ENCODE measurements around the gene ALCAM.
A peak's percentile ranks its signal among the peaks of the same experiment; 100 is the strongest.
"Not testable (repeated sequence)": the region's sequence is repeated elsewhere in the genome, so short reads cannot be mapped to it uniquely, and the experiment has no call there.

Gene ALCAM

GRCh38 chr3:105388176-105388575 is 21.5 kb downstream of the ALCAM start:
- peak; percentile 42 for DNase-seq (ENCODE audit: low spot score)

DNA sequence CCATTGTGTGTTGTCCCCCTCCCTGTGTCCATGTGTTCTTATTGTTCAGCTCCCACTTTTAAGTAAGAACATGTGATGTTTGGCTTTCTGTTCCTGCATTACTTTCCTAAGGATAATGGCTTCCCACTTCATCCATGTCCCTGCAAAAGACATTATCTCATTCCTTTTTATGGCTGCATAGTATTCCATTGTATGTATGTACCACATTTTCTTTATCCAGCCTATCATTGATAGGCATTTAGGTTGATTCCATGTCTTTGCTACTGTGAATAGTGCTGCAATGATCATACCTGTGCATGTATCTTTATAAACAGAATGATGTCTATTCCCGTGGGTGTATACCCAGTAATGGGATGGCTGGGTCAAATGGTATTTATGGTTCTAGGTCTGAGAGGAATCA is 23.1 kb downstream of the ALCAM start:
- DNase-seq (ENCODE audit: low spot score): not testable (repeated sequence)

DNA sequence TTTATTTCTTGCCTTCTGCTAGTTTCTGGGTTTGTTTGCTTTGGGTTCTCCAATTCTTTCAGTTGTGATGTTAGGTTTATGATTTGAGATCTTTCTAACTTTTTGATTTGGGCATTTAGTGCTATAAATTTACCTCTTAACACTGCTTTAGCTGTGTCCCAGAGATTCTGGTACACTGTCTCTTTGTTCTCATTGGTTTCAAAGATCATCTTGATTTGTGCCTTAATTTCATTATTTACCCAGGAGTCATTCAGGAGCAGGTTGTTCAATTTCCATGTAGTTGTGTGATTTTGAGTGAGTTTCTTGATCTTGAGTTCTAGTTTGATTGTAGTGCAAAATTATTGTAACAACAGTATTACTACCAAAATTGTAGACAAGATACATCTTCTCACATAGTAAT is 25.9 kb downstream of the ALCAM start:
- not testable (repeated sequence) for DNase-seq (ENCODE audit: low spot score)

GRCh38 chr3:105394177-105394576 is 27.5 kb downstream of the ALCAM start:
- no peak for DNase-seq (ENCODE audit: low spot score)

- no peak for DNase-seq (ENCODE audit: low spot score)
These were observed 31.3 kb downstream of the ALCAM start for GRCh38 chr3:105397974-105398373.

DNA sequence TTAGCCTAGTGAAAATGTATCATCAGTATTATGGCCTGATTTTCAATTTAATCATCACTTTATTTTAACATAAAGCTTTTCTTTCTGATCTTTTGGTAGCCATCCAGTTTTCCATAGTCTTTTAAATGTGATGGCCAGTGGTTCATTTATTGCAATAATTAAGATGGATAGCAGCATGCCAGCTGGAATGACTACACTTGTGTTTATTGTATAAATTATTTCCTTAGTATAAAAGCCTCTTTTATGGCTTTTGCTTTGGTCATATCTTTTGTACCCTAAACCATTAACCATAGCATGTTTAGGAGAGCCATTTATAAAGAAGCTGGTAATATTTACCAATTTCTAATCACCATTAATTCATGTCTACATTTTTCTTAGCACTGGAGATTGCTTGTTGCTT is 31.7 kb downstream of the ALCAM start:
- DNase-seq (ENCODE audit: low spot score): no peak

- no peak for DNase-seq (ENCODE audit: low spot score)
These were observed 32.4 kb downstream of the ALCAM start for GRCh38 chr3:105399062-105399461.

DNA sequence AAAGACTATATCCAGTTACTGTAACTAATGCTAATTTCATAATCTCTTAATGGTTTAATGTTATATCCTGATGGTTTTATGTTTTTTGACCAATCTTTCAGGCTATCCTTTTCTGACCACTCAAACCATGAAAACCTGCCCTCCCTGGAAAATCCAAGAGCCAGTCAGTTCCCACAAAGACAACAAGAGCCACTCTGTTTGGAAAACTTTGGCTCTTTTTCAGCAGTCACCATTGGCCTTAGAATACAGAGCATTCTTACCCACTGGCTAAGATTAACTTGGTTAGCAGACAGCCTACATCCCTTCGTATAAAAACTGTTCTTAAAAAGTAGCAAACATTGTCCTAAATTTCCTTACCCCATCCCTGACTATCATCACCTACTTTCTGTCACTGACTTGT is 32.9 kb downstream of the ALCAM start:
- no peak for DNase-seq (ENCODE audit: low spot score)

- DNase-seq (ENCODE audit: low spot score): no peak
These were observed 34.5 kb downstream of the ALCAM start for GRCh38 chr3:105401254-105401653.

DNA sequence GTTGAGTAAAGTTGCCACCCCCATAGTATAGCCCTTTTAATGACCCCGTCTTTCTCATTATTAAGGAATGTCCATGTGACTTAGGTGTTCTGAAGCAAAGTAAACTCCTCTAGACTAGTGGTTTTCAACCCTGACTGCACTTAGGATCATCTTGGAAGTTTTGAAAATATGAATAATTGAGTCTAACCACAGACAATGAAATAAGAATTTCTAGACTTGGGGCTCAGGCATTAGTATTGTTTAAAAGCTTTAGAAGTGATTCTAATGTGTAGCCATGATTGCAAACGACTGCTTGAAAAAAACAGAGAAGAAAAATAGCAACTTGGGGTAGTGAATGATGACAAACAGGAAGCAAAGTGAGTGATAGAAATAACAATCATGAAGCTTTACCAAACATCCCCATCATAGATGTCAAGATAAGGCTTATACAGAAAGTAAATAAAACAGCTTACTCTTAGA is 35.0 kb downstream of the ALCAM start:
- DNase-seq (ENCODE audit: low spot score): peak; percentile 93

DNA sequence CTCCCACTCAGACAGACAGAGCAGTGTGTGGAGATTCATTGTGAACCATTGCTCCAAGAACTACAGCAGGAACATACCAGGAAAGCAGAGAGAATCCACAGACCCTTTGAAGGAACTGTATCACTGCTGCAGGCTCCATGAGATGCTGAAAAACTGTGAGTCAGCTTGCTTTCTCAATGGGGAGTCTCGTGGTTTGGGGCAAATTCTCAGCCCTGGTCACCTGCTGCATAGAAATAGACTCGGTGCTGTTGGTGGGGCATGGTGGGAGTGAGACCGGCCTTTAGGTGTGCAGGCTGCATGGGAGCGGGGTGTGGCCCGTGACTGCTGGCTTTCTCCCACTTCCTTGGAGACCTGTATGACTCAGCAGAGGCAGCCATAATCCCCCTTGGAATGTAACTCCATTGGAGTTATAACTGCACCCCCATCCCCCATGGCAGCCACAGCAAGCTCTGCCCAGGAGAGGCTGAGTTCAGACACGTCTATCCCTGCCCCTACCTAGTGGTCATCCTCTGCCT is 35.6 kb downstream of the ALCAM start:
- peak; percentile 98 for DNase-seq (ENCODE audit: low spot score)

DNA sequence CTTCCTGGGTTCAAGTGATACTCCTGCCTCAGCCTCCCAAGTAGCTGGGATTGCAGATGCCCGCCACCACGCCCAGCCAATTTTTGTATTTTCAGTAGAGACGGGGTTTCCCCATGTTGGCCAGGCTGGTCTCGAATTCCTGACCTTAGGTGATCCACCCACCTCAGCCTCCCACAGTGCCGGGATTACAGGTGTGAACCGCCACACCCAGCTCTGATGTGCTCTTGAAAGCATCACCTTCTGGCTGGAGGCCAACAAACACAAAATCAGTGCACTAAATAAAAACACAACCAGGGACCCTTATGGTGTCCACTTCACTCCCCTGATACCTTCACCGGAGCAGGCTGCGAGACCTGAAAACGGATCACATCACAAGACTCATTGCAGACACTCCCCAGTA is 36.3 kb downstream of the ALCAM start:
- DNase-seq (ENCODE audit: low spot score): not testable (repeated sequence)

GRCh38 chr3:105406268-105406667 is 39.6 kb downstream of the ALCAM start:
- DNase-seq (ENCODE audit: low spot score): peak; percentile 39

- DNase-seq (ENCODE audit: low spot score): peak; percentile 66
These were observed 42.7 kb downstream of the ALCAM start for GRCh38 chr3:105409364-105409763.

DNA sequence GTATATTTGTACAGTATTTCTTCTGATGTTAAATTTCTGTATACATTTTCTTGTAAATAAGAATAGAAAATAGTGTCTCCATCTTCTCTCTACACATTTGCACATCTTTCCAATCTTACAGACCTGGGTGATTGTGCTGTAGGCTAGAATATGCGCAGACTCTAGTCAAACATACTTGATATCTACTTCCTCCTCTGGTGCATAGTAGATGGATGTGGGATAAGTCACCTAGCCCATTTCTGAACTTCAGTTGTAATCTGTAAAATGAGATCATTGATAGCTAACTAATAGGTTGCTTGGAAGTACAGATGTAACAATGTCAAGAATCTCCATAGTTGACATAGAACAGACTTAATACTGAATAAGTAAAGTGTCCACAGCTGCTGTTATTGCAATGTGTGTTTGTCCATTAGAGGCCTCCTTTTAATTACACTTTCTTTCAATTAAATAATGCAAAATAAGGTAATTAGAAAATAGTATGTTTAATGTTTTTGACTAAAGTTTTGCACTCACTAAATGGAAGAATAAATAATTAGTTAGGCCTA is 46.7 kb downstream of the ALCAM start:
- DNase-seq (ENCODE audit: low spot score): peak; percentile 63

DNA sequence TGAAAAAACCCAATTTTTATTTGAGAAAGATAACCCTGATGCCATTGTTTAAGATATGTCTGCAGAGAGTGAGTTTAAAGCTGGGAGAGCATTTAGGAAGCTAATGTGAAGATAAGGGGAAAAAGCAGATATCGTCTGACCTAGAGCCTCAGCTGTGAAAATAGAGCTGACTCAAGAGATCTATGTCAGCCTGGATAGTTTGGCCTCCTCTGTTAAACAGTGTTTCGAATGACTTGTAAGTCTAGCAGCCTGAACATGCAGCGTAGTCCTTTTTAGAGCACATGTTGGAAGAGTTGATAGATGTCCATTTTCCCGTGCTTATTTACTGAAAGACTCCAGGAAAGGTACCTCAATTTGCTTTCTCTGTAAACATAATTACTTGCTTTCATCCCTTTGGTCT is 48.1 kb downstream of the ALCAM start:
- DNase-seq (ENCODE audit: low spot score): no peak

DNA sequence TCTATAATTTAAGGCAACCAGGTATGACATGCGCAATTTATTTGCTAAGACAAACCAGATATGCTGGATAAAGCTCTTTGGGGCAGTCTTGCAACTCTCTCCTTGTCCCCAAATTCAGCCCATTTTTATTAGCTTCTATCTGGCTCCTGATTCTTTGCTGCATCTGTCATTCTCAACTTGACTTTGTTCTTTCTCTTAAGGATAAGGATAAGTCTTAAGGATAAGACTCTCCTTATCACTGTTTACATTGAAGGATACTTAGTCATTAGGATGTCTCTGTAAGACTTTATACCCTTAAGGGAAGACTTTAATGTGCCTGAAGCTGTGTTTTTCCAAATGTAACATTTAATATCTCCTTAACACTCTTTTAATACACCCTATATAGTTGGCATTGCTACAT is 49.2 kb downstream of the ALCAM start:
- DNase-seq (ENCODE audit: low spot score): no peak

- DNase-seq (ENCODE audit: low spot score): no peak
These were observed 51.0 kb downstream of the ALCAM start for GRCh38 chr3:105417525-105418289.

DNA sequence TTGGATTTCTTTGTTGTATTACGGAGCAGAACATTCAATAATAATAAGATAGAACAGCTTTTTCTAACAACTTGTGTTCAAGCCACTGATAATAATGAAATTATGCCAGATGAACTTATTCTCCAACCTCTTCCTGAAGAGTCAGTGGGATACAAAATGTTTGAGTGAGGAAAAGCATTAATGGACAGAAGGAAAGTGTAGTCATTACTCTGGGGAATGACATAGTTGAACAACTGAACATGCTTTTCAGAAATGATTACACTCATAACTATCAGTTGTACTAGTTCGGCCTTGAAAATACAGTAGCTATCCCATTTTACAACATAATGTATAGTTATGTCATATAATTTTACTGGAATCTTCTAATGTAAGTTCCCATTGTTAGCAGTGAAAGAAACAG is 55.9 kb downstream of the ALCAM start:
- DNase-seq (ENCODE audit: low spot score): no peak

- DNase-seq (ENCODE audit: low spot score): no peak
These were observed 56.7 kb downstream of the ALCAM start for GRCh38 chr3:105423397-105423796.

GRCh38 chr3:105424412-105425152 is 57.9 kb downstream of the ALCAM start:
- no peak for DNase-seq (ENCODE audit: low spot score)

DNA sequence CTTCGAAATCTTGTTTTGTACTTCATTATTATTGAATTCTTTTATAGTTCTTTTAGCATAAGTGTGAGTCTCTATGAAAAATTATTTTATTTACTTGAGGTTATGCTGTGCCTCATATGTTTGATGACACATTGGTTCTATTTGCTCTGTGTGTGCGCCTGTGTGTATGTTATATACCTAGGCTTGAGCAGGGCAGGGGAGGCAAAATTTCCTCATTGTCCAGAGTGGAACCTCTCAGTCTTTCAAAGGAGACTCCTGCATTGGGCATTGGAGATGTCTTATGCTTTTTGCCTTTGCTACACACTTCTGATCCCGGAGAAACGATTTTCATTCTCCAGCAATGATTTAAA is 58.4 kb downstream of the ALCAM start:
- no peak for DNase-seq (ENCODE audit: low spot score)

DNA sequence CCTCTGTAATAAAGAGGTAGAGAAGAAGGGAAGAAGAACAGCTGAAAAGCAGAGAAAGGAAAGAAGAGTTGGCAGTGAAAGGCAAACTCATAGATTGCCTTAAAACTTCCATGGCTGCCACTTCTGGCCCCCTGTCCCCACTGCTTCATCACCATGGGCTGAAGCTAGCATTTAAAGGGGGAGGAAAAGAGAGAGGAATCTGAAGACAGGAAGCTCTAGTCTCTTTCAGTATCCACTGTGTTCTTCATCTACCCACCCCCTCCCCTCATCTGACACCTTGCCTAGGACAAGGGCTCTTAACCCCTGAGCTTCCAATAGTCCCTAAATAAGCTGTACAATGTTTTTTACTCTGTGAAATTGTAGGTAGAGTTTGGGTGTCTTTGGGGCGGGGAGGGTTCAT is 60.6 kb downstream of the ALCAM start:
- DNase-seq (ENCODE audit: low spot score): no peak

Measured in kidney tubule cell (primary cell).